Liver (tissue), 9 donors: ENCODE measurements around the gene MAN2A1. TPM values are rescaled to one million over a fixed set of nuclear protein-coding genes. Genes with fewer than 3 reads are reported as not detected.
"Not testable (repeated sequence)": the region's sequence is repeated elsewhere in the genome, so short reads cannot be mapped to it uniquely, and the experiment has no call there.

Experiments
- DNase-seq: peaks from one replicate; pipeline ENCODE4 v3.0.0-alpha.2; 2017; ENCODE audit warnings: low spot score
- H3K27ac ChIP-seq, 2 donors: one replicate each; pipeline ENCODE4 v1.7.0; 2013; ENCODE audit warnings: inconsistent platforms in 2 of 2, low read length in 2 of 2, control low read depth in 1 of 2, low read depth in 1 of 2, mild to moderate bottlenecking in 1 of 2
- H3K27me3 ChIP-seq, 4 donors: one replicate each; pipeline versions ENCODE4 v1.6.1 to v1.7.0; 2013; ENCODE audit warnings: low read length in 3 of 4, inconsistent platforms in 1 of 4, mild to moderate bottlenecking in 1 of 4, moderate library complexity in 1 of 4; ENCODE audit not compliant: control insufficient read depth in 4 of 4, insufficient read depth in 4 of 4
- H3K36me3 ChIP-seq, 4 donors: one replicate each; pipeline versions ENCODE4 v1.6.1 to v1.7.0; 2013; ENCODE audit warnings: low read length in 3 of 4, mild to moderate bottlenecking in 3 of 4, low read depth in 1 of 4, moderate library complexity in 1 of 4; ENCODE audit not compliant: control insufficient read depth in 4 of 4, insufficient read depth in 3 of 4
- H3K4me1 ChIP-seq, 4 donors: one replicate each; pipeline versions ENCODE4 v1.6.1 to v1.7.0; 2013; ENCODE audit warnings: low read length in 3 of 4, mild to moderate bottlenecking in 3 of 4, moderate library complexity in 1 of 4; ENCODE audit not compliant: control insufficient read depth in 4 of 4, insufficient read depth in 4 of 4
- H3K4me3 ChIP-seq, 3 donors: one replicate each; pipeline versions ENCODE4 v1.6.1 to v1.7.0; 2013; ENCODE audit warnings: low read length in 3 of 3, control low read depth in 1 of 3, low read depth in 1 of 3, mild to moderate bottlenecking in 1 of 3
- H3K9ac ChIP-seq, 2 donors: one replicate each; pipeline ENCODE4 v1.7.0; 2013; ENCODE audit warnings: low read length in 2 of 2, mild to moderate bottlenecking in 2 of 2, moderate library complexity in 2 of 2, control low read depth in 1 of 2, low read depth in 1 of 2
- H3K9me3 ChIP-seq, 4 donors: one replicate each; pipeline versions ENCODE4 v1.6.1 to v1.7.0; 2013; ENCODE audit warnings: low read length in 3 of 4; ENCODE audit not compliant: control insufficient read depth in 4 of 4
- ATF3 ChIP-seq: IDR thresholded peaks from 2 replicates; pipeline ENCODE4 v1.6.1; 2016; ENCODE audit warnings: antibody characterized with exemption
- EGR1 ChIP-seq, 2 donors: IDR thresholded peaks; 2 replicates each; pipeline ENCODE4 v1.6.1; 2016 to 2018; ENCODE audit warnings: antibody characterized with exemption in 2 of 2, low read depth in 2 of 2
- FOXA1 ChIP-seq: IDR thresholded peaks from 2 replicates; pipeline ENCODE4 v1.6.1; 2016; ENCODE audit warnings: antibody characterized with exemption
- FOXA2 ChIP-seq: IDR thresholded peaks from 2 replicates; pipeline ENCODE4 v1.6.1; 2016; ENCODE audit warnings: antibody characterized with exemption
- GABPA ChIP-seq, 2 donors: IDR thresholded peaks in 1 of 2; conservative IDR thresholded peaks in 1 of 2; 2 replicates each; pipeline ENCODE4 v1.6.1; 2016; ENCODE audit warnings: antibody characterized with exemption in 2 of 2, mild to moderate bottlenecking in 1 of 2, moderate library complexity in 1 of 2
- HNF4G ChIP-seq: IDR thresholded peaks from 2 replicates; pipeline ENCODE4 v1.6.1; 2016; ENCODE audit warnings: antibody characterized with exemption
- JUND ChIP-seq, 2 donors: IDR thresholded peaks; 2 replicates each; pipeline ENCODE4 v1.6.1; 2016; ENCODE audit warnings: antibody characterized with exemption in 2 of 2
- MAX ChIP-seq: IDR thresholded peaks from 2 replicates; pipeline ENCODE4 v1.6.1; 2016; ENCODE audit warnings: antibody characterized with exemption
- NR2F2 ChIP-seq: IDR thresholded peaks from 2 replicates; pipeline ENCODE4 v1.6.1; 2016; ENCODE audit warnings: antibody characterized with exemption
- RAD21 ChIP-seq, 2 donors: IDR thresholded peaks; 2 replicates each; pipeline ENCODE4 v1.6.1; 2016; ENCODE audit warnings: antibody characterized with exemption in 2 of 2, mild to moderate bottlenecking in 2 of 2
- REST ChIP-seq: IDR thresholded peaks from 2 replicates; pipeline ENCODE4 v1.6.1; 2016; ENCODE audit warnings: antibody characterized with exemption, mild to moderate bottlenecking
- RXRA ChIP-seq, 2 donors: IDR thresholded peaks; 2 replicates each; pipeline ENCODE4 v1.6.1; 2017 to 2018; ENCODE audit warnings: antibody characterized with exemption in 2 of 2, mild to moderate bottlenecking in 1 of 2
- SP1 ChIP-seq: IDR thresholded peaks from 2 replicates; pipeline ENCODE4 v1.6.1; 2018; ENCODE audit warnings: antibody characterized with exemption, mild to moderate bottlenecking
- TAF1 ChIP-seq: conservative IDR thresholded peaks from 2 replicates; pipeline ENCODE4 v1.6.1; 2016; ENCODE audit warnings: antibody characterized with exemption, mild to moderate bottlenecking
- YY1 ChIP-seq: IDR thresholded peaks from 2 replicates; pipeline ENCODE4 v1.6.1; 2016; ENCODE audit warnings: antibody characterized with exemption, mild to moderate bottlenecking
- WGBS: extraction: QIAGEN DNeasy Blood & Tissue Kit; methylation state at CpG from one replicate; pipeline ENCODE4 v1.1.7; 2013; 5-methylcytosine and 5-hydroxymethylcytosine counted together
- polyA plus RNA-seq, 2 donors: library from polyadenylated mRNA; stranded (reverse) in 1 of 2; unstranded in 1 of 2; fragments of 200-250 nt in 1 of 2; fragments of >200 nt in 1 of 2; fragmentation: Nextera tagmentation in 1 of 2; extraction: Ambion mirVana in 1 of 2; gene quantifications; one replicate each; pipeline versions ENCODE4 v1.2.1 to v1.2.3, GENCODE V29; 2013 to 2015
- total RNA-seq, 2 donors: library from RNA; depleted of rRNA; stranded (reverse); fragments of >200 nt; gene quantifications; one replicate each; pipeline ENCODE4 v1.2.3, GENCODE V29; 2014
- donor health status: healthy.
- donor health status: healthy.
- donor health status: healthy.
- donor health status: healthy.
- donor health status: healthy.

The MAN2A1 gene
- total and polyA plus RNA-seq, 4 donors: 21.4 to 82.8 (median 47.3) TPM

GRCh38 chr5:109830955-109831502, 141.3 kb downstream of the MAN2A1 start:
- no peaks in the 10 kb centered on the region for H3K27me3 ChIP-seq
- no peak overlapping the region for H3K9ac ChIP-seq
- H3K4me3 ChIP-seq: no peak overlapping the region
- no peak overlapping the region for H3K27ac ChIP-seq
- WGBS: 51% methylated on average over 1 of the region's 1 CpG
- H3K36me3 ChIP-seq: peaks cover 0 to 19% (median 9%) of the 10 kb centered on the region in 4 donors
- H3K9me3 ChIP-seq: no peaks in the 10 kb centered on the region
- peaks cover 0 to 2% (median 0%) of the 10 kb centered on the region in 4 donors for H3K4me1 ChIP-seq
- TF ChIP-seq TAF1: no peak
- no peak for TF ChIP-seq FOXA2
- no peak for DNase-seq

- H3K27ac ChIP-seq, H3K9me3 ChIP-seq, H3K27me3 ChIP-seq, DNase-seq, H3K4me3 ChIP-seq, H3K9ac ChIP-seq, H3K4me1 ChIP-seq: not testable (repeated sequence)
- 97% methylated on average over 41 of the region's 42 CpGs for WGBS
- peaks cover 0 to 18% (median 12%) of the 10 kb centered on the region in 4 donors for H3K36me3 ChIP-seq
These were observed 142.8 kb downstream of the MAN2A1 start for GRCh38 chr5:109832207-109833188.

GRCh38 chr5:109833946-109834345, 144.2 kb downstream of the MAN2A1 start:
- Histone ChIP-seq H3K4me1 (peaks cover 0 to 2% (median 0%) of the 10 kb centered on the region in 4 donors), H3K27ac (no peak overlapping the region), H3K36me3 (peaks cover 0 to 13% (median 12%) of the 10 kb centered on the region in 4 donors), H3K9me3 (no peaks in the 10 kb centered on the region), H3K4me3 (no peak overlapping the region), H3K27me3 (no peaks in the 10 kb centered on the region), H3K9ac (no peak overlapping the region)
- 95% methylated on average over 3 of the region's 3 CpGs for WGBS
- no peak for DNase-seq
- no peak for TF ChIP-seq FOXA2
- no peak for TF ChIP-seq EGR1 (IDR thresholded peaks at IDR 0.05; ENCODE audit: low read depth in 2 of 2)
- no peak for TF ChIP-seq YY1
- TF ChIP-seq RXRA (IDR thresholded peaks at IDR 0.05): no peak
- TF ChIP-seq NR2F2: no peak
- TF ChIP-seq JUND (IDR thresholded peaks at IDR 0.05): no peak
- no peak for TF ChIP-seq MAX
- TF ChIP-seq SP1: no peak
- no peak for TF ChIP-seq TAF1
- TF ChIP-seq HNF4G: no peak

- no peak overlapping the region for H3K9ac ChIP-seq
- no peak for DNase-seq
- H3K4me3 ChIP-seq: no peak overlapping the region
- no peaks in the 10 kb centered on the region for H3K27me3 ChIP-seq
- no peaks in the 10 kb centered on the region for H3K4me1 ChIP-seq
- WGBS: 91% methylated on average over 8 of the region's 8 CpGs
- H3K36me3 ChIP-seq: peaks cover 2 to 21% (median 18%) of the 10 kb centered on the region in 4 donors
- no peaks in the 10 kb centered on the region for H3K9me3 ChIP-seq
- no peak overlapping the region for H3K27ac ChIP-seq
- no peak for TF ChIP-seq SP1
- no peak for TF ChIP-seq FOXA1
- no peak for TF ChIP-seq MAX
- no peak for TF ChIP-seq FOXA2
- TF ChIP-seq HNF4G: no peak
- TF ChIP-seq GABPA (IDR thresholded peaks at IDR 0.05 in 1 of 2, conservative IDR thresholded peaks at IDR 0.05 in 1 of 2): no peak
- no peak for TF ChIP-seq EGR1 (IDR thresholded peaks at IDR 0.05; ENCODE audit: low read depth in 2 of 2)
- no peak for TF ChIP-seq ATF3
- no peak for TF ChIP-seq REST
- TF ChIP-seq YY1: no peak
- TF ChIP-seq TAF1: no peak
- no peak for TF ChIP-seq RXRA (IDR thresholded peaks at IDR 0.05)
- TF ChIP-seq JUND (IDR thresholded peaks at IDR 0.05): no peak
- TF ChIP-seq RAD21 (IDR thresholded peaks at IDR 0.05): no peak
These were observed 146.6 kb downstream of the MAN2A1 start for GRCh38 chr5:109836280-109836679.
